NCI-H510A treated with DMSO at 0.1 percent for 48 hours (cell line): Measurements from ENCODE around the gene KIN.

Source experiments
- DNase-seq: peaks from one replicate; lab custom pipeline; 2025; lab: John Stamatoyannopoulos, UW

KIN gene, protein sequence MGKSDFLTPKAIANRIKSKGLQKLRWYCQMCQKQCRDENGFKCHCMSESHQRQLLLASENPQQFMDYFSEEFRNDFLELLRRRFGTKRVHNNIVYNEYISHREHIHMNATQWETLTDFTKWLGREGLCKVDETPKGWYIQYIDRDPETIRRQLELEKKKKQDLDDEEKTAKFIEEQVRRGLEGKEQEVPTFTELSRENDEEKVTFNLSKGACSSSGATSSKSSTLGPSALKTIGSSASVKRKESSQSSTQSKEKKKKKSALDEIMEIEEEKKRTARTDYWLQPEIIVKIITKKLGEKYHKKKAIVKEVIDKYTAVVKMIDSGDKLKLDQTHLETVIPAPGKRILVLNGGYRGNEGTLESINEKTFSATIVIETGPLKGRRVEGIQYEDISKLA

DNA sequence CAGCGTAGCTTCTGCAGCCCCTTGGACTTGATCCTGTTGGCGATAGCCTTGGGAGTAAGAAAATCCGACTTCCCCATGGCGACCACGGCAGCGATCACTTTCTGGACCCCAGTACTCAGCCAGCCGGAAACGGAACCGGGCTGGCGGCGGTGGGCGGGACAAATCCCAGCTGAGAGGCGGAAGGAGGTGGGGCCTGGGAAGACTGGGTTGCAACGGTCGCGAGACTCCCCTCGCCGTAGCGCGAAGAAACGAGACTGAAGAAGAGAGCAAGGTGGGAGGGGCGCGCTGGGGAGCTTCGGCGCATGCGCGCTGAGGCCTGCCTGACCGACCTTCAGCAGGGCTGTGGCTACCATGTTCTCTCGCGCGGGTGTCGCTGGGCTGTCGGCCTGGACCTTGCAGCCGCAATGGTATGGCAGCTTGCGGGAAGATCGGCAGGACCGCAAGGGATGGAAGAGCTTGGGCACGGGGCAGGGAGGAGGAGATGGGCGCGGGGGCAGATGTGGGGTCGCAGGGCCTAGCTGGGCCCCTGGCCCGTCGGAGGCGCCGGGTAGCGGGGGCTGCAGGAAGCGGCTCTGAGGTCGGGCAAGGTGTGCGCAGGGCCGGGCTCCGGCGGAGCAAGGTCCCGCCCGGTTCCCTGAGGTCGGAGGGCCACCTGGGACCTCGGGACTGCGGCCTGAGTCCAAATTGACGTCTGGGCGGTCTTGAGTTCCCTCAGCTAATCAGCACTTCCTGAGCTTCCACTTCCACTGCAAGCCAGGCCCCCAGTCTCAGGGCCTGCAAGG is at the start of gene KIN, which contains the start of gene ATP5F1C:
Gene KIN, minus strand, starts transcription at position 137 of the 782 bp plus-strand sequence. Its CDS starts 60 bp downstream, at position 77.
Gene ATP5F1C, plus strand, starts transcription at position 321 of the 782 bp plus-strand sequence. Its CDS starts 31 bp downstream, at position 352.
- DNase-seq, result peak; percentile 81

DNA sequence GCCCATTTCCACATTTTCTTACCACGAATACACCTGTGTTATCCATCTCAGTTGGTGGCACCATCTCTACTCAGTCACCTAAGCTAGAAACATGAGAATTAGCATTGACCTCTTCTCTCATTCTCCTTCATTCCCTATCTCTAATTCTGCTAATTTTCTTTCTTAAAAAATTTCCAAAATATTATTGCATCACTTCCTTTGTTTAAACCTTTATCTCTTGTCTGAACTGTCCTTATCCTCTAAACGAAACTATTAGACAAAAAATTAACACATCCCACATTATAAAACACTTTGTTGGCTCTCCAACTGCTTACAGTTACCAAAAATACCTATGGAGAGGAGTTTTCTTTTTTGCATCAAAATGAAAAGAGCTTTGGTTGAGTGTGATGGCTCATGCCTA is 48.8 kb upstream of the KIN start:
- DNase-seq, result no peak

DNA sequence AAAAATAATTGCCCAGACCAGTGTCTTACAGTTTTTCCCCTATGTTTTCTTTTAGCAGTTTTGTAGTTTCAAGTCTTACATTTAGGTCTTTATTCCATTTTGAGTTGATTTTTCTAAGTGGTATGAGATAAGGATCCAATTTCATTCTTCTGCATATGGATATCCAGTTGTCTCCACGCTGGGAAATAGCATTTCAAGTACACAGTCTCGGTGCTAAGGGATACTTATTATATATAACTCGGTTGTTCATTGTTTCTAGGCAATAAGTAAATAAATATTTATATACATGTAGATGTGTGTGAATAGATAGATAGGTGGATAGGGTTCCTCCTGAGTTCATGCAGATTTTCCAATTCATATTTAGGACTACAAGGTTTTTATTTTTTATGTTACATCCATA is 46.5 kb upstream of the KIN start:
- no peak for DNase-seq

DNA sequence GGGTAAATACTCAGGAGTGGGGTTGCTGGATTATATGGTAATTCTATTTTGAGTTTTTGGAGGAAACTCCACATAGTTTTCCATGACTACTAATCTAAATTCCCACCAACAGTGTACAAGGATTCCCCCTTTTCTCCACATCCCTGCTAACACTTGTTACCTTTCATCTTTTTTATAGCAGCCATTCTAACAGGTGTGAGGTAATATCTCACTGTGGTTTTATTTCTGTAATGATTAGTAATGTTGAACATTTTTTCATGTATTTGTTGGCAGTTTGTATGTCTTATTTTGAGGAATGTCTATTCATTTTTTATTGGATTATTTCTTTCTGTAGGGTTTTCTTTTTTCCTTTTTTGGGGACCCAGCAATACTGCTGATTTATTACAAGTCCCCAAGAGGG is 45.4 kb upstream of the KIN start:
- DNase-seq, result no peak

DNA sequence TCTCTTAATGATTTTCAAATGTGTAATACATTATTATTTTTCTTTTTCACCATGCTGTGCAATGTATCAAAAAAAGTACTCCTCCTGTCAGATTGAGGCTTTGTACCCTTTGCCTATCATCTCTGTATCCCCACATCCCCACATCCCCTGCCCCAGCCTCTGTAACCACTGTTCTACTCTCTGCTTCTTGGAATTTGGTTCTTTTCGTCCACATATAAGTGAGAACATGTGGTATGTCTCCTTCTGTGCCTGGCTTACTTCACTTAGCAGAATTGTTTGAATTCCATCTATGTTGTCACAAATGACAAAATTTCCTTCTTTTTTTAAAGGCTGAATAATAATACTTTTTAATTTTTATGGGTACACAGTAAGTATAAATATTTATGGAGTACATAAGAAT is 44.3 kb upstream of the KIN start:
- no peak for DNase-seq

DNA sequence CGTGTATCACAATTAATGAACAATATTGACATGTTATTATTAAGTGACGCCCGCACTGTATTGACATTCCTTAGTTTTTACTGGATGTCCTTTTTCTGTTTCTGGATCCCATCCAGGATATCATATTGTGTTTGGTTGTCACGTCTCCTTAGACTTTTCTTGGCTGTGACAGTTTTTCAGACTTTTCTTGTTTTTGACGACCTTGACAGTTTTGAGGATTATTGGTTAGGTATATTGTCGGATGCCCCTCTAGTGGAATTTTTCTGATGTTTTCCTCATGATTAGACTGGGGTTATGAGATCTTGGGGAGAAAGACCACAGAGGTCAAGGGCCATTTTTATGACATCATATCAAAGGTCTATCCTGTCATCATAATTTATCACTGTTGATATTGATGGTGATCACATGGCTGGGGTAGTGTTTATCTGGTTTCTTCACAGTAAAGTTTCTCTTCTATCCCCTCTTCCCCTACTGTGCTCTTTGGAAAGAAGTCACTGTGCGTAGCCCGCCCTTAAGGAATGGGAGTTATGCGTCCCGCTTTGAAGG is 41.6 kb upstream of the KIN start:
- no peak for DNase-seq

DNA sequence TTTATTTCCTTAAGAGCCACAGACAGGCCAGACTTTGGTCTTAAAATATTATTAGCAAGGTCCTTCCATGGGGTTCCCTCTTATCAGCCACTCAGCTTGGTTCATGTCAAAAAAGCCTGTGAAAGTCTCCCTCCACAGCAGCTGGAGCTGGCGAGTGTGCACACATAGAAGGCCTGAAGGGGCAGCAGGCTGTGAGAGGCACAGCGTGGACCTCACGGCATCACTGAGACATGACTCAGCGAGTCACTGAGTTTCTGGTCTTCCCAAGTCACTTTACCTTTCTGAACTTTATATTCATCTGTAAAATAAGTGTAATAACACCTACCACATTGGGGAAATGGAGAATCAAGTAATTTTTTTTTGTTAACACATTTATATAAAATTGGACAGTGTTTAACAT is 39.2 kb upstream of the KIN start:
- DNase-seq, result no peak

DNA sequence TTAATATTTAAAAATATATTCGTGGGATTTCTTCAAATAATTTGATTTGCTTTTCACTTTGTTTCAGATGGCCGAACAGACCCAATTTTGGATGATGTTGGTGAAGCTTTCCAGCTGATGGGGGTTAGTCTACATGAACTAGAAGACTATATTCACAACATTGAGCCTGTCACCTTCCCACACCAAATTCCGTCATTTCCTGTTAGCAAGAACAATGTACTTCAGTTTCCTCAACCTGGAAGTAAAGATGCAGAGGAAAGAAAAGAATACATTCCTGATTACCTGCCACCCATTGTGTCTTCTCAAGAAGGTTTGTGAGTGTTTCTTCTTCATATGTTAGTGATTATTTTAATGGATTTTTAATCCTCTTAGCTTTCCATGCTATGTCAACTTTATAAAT is 36.5 kb upstream of the KIN start:
- DNase-seq, result no peak

DNA sequence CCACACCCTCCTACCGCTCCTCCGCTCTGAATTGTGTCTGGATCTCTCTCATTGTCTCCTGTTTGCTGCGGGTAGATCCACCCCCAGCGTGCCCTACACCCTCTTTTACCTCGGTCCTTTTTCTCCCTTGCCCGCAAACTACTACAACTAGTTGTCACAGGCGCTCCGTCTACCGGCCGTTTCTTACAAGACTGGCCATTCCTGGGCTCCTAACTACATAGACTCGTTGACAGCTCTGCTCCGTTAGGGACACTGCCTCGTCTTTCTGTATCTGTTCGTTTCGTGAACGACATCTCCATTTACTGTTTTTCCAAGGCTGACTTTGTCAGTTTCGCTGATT is 31.3 kb upstream of the KIN start:
- DNase-seq, result no peak

DNA sequence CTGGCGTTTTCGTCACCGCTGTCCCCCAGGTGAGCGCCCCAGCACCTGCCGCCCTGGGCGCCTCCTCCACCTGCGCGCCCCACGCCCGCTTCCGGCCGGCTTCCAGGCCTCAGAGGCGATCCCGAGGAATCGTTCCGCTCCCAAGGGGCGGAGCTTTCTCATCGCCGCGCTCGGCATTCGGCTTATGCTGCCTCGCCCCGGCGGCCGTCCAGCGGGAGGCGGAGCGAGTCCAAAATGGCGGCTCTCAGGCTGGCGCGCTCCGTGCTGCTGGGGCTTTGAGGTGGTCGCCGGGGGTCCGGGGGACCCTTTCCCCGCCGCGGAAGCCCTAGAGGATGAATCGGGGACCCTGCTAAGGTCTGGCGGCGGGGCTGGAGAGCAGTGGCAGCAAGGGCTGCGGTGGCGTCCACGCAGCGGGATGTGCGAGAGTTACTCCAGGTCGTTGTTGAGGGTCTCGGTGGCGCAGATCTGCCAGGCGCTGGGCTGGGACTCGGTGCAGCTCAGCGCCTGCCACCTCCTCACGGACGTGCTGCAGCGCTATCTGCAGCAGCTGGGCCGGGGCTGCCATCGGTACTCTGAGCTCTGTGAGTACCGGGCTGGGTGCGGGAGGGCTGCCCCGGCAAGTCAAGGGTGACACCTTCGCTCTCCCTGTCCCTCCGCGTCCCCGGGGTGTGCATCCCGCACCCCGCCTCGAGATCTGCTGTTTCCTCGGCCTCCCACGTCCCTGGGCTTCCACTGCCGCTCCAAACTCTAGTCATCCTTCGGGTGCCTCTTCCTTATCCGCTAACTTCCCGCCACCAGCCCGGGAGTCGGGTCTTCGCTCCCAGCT is 30.7 kb upstream of the KIN start, which contains the start of gene TAF3:
Gene TAF3, plus strand, starts transcription at position 211 of the 826 bp plus-strand sequence. Its CDS starts 205 bp downstream, at position 416.
- peak; percentile 60 for DNase-seq

DNA sequence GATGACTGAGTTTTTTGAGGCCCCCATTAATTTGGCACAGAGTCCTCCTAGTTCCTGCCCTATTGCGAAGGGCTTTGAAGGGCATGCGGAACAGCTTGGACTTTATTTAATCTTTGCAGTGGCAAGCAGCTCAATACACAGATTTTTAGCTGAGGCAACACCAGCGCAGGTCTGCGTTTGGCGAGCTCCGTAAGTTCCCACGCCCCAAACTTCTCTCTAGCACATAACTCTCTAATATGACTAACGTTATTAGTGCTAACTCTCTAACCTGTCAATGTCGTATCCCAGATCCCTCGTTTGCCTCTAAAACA is 30.1 kb upstream of the KIN start:
- DNase-seq, result no peak

DNA sequence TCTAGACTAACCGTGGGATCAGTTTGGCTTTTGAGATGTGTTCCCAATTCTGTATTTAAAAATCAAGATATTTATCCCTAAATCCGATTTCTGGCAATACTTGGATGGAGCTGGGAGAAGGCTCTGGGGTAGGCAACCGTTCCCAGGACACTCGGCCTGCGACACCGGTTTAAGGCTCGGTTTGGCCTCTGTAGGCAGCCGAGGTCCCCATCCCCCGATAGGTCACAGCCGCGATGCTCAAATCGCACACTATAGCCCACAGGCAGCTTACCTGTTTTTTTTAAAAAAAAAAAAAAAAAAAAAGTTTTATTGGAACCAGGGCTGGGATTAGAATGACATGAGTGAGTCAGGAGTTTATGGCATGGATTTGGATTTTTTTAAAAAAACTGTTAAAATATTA is 29.8 kb upstream of the KIN start:
- DNase-seq, result no peak

DNA sequence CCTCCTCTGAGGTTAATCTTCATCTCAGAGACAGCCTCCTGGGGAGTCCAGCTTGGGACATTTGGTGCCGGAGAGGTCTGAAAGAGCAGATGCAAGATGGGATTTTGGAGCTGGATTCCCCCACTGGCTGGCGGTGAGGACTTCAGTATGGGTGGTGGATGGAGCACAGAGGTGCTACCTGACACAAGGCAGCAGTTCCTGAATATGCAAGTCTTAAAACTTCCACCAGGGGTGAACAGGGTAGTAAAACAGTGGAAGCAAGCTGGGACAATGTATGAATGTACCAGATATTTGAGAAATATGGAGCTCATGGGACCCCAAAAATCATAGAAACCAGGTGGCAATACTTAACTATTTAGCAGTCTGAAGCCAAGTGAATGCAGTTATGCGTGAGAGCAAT is 25.7 kb upstream of the KIN start:
- DNase-seq, result no peak

DNA sequence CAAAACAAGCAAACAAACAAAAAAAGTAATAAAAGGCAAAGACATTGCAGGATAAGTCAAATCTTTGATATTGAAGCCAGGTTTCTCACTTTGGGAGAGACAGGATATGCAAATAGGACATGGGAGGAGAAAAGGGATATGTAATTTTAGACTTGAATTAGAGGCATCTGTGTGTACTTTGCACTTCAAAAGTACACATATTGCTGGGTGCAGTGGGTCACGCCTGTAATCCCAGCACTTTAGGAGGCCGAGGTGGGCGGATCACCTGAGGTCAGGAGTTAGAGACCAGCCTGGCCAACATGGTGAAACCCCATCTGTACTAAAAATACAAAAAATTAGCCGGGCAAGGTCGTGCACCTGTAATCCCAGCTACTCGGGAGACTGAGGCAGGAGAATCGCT is 23.9 kb upstream of the KIN start:
- peak; percentile 49 for DNase-seq

DNA sequence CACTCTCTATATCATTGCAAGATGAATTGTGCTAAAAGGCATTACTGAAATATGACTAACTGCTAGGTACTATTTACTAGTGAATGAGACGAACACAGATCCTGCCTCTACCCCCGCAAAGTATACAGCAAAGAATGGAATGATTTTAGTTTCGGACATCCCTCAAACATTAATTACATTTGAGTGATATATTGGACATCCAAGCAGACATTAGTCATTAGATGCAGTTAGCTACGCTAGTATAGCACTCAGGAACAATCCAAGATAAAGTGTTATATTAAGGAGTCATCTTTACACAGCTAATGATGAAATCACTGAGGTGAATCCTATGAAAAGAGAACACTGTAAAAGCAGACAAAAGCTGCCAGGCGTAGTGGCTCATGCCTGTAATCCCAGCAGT is 23.2 kb upstream of the KIN start:
- no peak for DNase-seq

DNA sequence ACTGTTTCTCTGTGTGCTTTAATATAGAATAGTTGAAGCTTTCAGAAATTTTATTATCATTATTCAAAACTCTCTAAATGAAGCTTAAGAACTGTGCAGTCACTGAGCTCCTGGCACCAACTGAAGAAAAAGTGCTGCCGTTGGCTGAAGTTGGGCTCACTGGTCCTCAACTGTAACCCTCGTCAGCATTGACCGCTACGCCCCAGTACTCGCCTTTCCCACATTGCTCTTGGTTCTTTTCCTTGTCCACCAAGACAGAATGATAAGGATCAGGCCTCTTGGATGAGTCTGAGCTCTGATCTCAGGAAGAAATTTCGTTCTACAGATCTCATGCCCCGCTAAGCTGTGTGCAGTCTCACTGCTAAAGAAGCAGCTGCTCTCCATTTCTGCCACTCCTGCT is 22.6 kb upstream of the KIN start:
- DNase-seq, result peak; percentile 50

DNA sequence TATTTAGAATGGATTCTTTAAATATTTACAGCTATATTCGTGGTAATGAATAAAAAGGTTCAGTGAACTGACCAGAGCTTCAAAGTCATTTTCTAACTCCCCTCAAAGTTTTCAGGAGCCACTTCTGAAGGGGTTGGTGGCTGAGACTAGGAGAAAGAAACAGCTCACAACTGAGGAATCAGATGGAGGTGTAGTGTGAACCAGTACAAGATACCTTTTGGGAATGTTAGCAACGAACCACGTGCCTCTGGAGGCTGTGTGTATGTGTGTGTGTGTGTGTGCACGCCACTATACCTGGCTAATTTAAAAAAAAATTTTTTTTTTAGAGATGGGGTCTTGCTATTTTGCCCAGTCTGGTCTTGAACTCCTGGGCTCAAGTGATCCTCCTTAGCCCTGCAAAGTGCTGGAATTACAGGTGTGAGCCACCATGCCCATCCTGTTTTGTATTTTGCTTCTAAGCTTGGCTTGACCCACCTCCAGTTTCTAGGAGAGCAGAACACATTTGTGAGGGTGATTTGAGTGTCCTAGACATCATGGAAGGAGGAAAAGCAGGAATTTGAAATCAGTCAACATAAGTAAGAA is 21.0 kb upstream of the KIN start:
- DNase-seq, result no peak

DNA sequence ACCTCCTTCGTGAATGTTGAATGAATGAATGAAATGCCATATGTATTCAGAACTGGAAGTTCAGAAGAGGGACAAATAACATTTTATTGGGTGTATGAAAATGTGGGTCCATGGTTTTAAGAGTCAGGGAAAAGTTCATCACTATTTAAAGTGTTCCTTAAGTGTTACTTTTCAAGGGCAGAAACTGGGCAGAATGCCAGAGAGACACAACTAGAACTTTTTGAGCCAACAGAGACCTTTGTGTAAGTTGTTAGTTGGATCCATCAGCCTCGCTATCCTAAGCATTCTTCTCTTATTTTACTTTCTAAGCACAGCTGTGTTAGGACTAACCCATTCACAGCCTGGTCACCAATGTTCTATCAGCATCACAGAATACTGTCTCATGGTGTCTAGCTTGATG is 16.9 kb upstream of the KIN start:
- no peak for DNase-seq

DNA sequence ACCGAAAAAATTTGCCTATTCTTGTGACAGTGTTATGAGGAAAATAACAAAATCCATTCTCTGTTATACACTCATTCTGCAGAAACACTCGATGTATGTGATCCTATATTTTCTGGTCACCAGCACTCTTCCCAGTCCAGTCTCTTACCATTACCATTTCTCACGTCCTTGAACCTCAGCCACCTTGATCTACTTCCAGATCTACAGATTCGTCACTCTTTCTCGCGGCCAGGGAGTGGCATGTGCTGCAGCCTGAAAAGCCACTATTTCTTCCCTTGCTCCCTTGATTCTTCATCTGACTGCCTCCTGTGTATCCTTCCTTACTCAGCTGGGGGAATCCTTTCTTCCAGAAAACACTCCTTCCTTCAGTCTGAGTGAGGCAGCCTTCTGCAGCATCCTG is 16.4 kb upstream of the KIN start:
- DNase-seq, result no peak

DNA sequence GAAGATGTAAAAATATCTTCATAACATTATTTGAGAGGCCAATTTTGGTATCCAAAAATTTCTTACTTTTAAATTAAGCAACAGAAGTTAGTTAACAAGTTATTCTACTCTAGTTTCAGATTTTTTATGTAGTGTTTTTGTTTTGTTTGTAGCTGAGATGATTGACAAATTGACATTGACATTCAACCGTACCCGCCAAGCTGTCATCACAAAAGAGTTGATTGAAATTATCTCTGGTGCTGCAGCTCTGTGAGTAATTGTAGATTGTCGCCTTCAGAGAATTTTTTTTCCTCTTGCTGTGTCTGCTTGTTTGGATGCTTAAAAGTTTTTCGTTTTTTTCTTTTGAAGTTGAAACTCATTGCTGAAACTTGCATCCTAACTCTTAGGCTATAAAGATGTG is 14.8 kb upstream of the KIN start:
- DNase-seq, result no peak

DNA sequence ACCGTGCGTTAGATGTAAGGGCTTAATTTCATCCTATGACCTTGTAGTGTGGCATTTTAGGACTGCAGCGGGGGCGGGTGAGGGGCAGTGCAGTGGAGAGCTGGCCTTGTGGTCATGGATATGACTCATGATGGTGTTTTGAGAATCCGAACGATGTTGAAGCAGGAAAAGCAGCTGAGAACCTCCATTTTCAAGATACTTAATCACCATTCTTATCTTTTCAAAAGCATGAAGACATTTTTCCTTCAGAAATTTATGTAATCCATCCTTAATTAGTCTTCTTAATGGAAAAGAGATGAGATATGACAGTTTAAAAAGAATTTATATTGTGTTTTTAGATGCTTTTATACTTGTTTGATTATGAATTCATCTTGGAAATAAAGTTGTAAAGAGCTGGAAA is 9.8 kb upstream of the KIN start:
- no peak for DNase-seq

DNA sequence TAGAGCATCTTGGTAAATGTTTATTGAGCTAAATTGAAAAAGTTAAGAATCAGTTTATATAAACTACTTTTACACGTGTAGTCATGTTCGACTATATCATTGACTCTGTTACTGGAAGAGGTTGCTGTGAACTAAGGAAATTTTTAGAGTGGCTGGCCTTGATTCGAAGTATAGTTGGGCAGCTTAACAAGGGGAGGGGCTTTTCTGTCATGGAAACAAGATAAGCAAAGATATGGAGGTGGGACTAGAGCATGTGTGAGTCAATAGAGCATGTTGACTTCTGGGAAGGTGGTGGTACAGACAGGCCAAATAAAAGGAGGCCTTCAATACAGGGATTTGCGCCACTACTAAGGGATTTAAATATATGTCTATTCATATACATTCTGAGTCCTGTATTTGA is 7.8 kb upstream of the KIN start:
- no peak for DNase-seq
